H9 (cell line): ENCODE data around the gene STAB2. TPM values are rescaled to one million over a fixed set of nuclear protein-coding genes. Genes with fewer than 3 reads are reported as not detected.

Experiments
- DNase-seq: peaks from one replicate; pipeline ENCODE4 v3.0.0-alpha.2; 2017
- H2AFZ ChIP-seq: one replicate; pipeline ENCODE4 v1.6.1; 2013; ENCODE audit warnings: mild to moderate bottlenecking, low read length, control low read depth, moderate library complexity
- H2AK5ac ChIP-seq: 2 replicates; pipeline ENCODE4 v1.6.1; 2013; ENCODE audit warnings: low read length, control low read depth, mixed read lengths; ENCODE audit not compliant: insufficient read length
- H2BK120ac ChIP-seq: one replicate; pipeline ENCODE4 v1.6.1; 2013; ENCODE audit warnings: low read depth, mild to moderate bottlenecking, low read length, control low read depth, inconsistent platforms; ENCODE audit not compliant: poor library complexity, severe bottlenecking
- H2BK12ac ChIP-seq: 2 replicates; pipeline ENCODE4 v1.6.1; 2013; ENCODE audit warnings: low read length, control low read depth, mixed read lengths, low read depth; ENCODE audit not compliant: insufficient read length
- H2BK15ac ChIP-seq: 2 replicates; pipeline ENCODE4 v1.6.1; 2013; ENCODE audit warnings: low read depth, low read length, control low read depth
- H2BK20ac ChIP-seq: one replicate; pipeline ENCODE4 v1.6.1; 2013; ENCODE audit warnings: low read depth, mild to moderate bottlenecking, low read length, control low read depth, inconsistent platforms; ENCODE audit not compliant: poor library complexity, severe bottlenecking
- H2BK5ac ChIP-seq: 2 replicates; pipeline ENCODE4 v1.6.1; 2013; ENCODE audit warnings: low read length, control low read depth, mixed read lengths; ENCODE audit not compliant: insufficient read length
- H3K14ac ChIP-seq: 2 replicates; pipeline ENCODE4 v1.6.1; 2013; ENCODE audit warnings: low read length, control low read depth; ENCODE audit not compliant: insufficient read depth
- H3K18ac ChIP-seq: 2 replicates; pipeline ENCODE4 v1.6.1; 2013; ENCODE audit warnings: low read depth, mild to moderate bottlenecking, mixed read lengths, low read length, control low read depth; ENCODE audit not compliant: insufficient read length
- H3K23ac ChIP-seq: 2 replicates; pipeline ENCODE4 v1.6.1; 2013; ENCODE audit warnings: low read length, control low read depth, mixed read lengths, low read depth; ENCODE audit not compliant: insufficient read length
- H3K23me2 ChIP-seq: 2 replicates; pipeline ENCODE4 v1.6.1; 2013; ENCODE audit warnings: low read depth, mild to moderate bottlenecking, mixed read lengths, low read length, control low read depth; ENCODE audit not compliant: insufficient read length, poor library complexity, severe bottlenecking
- H3K27ac ChIP-seq: 2 replicates; pipeline ENCODE4 v1.5.1; 2013; ENCODE audit warnings: low read length, control low read depth, mixed read lengths, low read depth; ENCODE audit not compliant: insufficient read length
- H3K27me3 ChIP-seq: 2 replicates; pipeline ENCODE4 v1.6.1; 2013; ENCODE audit warnings: low read length, control low read depth, inconsistent platforms; ENCODE audit not compliant: insufficient read depth
- H3K4ac ChIP-seq: 2 replicates; pipeline ENCODE4 v1.6.1; 2013; ENCODE audit warnings: low read depth, mild to moderate bottlenecking, control low read depth, inconsistent platforms, low read length, moderate library complexity
- H3K4me1 ChIP-seq: 2 replicates; pipeline ENCODE4 v1.6.1; 2013; ENCODE audit warnings: low read length, control low read depth, inconsistent platforms; ENCODE audit not compliant: insufficient read depth
- H3K4me2 ChIP-seq: 2 replicates; pipeline ENCODE4 v1.6.1; 2013; ENCODE audit warnings: low read length, control low read depth, mixed read lengths; ENCODE audit not compliant: insufficient read length, insufficient read depth
- H3K56ac ChIP-seq: 2 replicates; pipeline ENCODE4 v1.6.1; 2013; ENCODE audit warnings: low read depth, mild to moderate bottlenecking, mixed read lengths, low read length, control low read depth; ENCODE audit not compliant: insufficient read length
- H3K79me1 ChIP-seq: 2 replicates; pipeline ENCODE4 v1.6.1; 2013; ENCODE audit warnings: low read depth, mild to moderate bottlenecking, moderate library complexity, low read length, control low read depth, inconsistent platforms; ENCODE audit not compliant: insufficient read depth, poor library complexity, severe bottlenecking
- H3K79me2 ChIP-seq: 2 replicates; pipeline ENCODE4 v1.6.1; 2013; ENCODE audit warnings: low read length, control low read depth, inconsistent platforms; ENCODE audit not compliant: insufficient read depth
- H3K9ac ChIP-seq: 2 replicates; pipeline ENCODE4 v1.6.1; 2013; ENCODE audit warnings: low read length, control low read depth, mixed read lengths; ENCODE audit not compliant: insufficient read length; ENCODE audit errors: extremely low read depth
- H3K9me3 ChIP-seq: one replicate; pipeline ENCODE4 v1.6.1; 2013; ENCODE audit warnings: low read depth, low read length, inconsistent platforms; ENCODE audit not compliant: control insufficient read depth
- H3T11ph ChIP-seq: one replicate; pipeline ENCODE4 v1.6.1; 2013; ENCODE audit warnings: mild to moderate bottlenecking, low read length, control low read depth, inconsistent platforms
- H4K20me1 ChIP-seq: one replicate; pipeline ENCODE4 v1.6.1; 2013; ENCODE audit not compliant: control insufficient read depth, insufficient read length, insufficient read depth
- H4K5ac ChIP-seq: 2 replicates; pipeline ENCODE4 v1.6.1; 2013; ENCODE audit warnings: low read depth, mild to moderate bottlenecking, mixed read lengths, low read length, control low read depth; ENCODE audit not compliant: insufficient read length
- H4K8ac ChIP-seq: replicated peaks from 2 replicates; pipeline ENCODE4 v1.6.1; 2013; ENCODE audit warnings: low read length, control low read depth, mixed read lengths, low read depth; ENCODE audit not compliant: insufficient read length
- H4K91ac ChIP-seq: 2 replicates; pipeline ENCODE4 v1.6.1; 2013; ENCODE audit warnings: low read depth, mild to moderate bottlenecking, moderate library complexity, mixed read lengths, low read length, control low read depth; ENCODE audit not compliant: insufficient read length
- H3K27ac Mint-ChIP-seq, 3 experiments: 2 replicates in 2 of 3; 3 replicates in 1 of 3; pipeline ENCODE4 v1.8.0; 2020 to 2021; ENCODE audit warnings: mixed read lengths in 3 of 3, mild to moderate bottlenecking in 1 of 3, moderate library complexity in 1 of 3
- H3K27me3 Mint-ChIP-seq: 2 replicates; pipeline ENCODE4 v1.8.0; 2021; ENCODE audit warnings: low read depth, mild to moderate bottlenecking, moderate library complexity, mixed read lengths
- H3K36me3 Mint-ChIP-seq, 3 experiments: 2 replicates in 2 of 3; 3 replicates in 1 of 3; pipeline ENCODE4 v1.8.0; 2020 to 2021; ENCODE audit warnings: low read depth in 3 of 3, mixed read lengths in 3 of 3; ENCODE audit not compliant: insufficient read depth in 1 of 3
- H3K4me1 Mint-ChIP-seq, 2 experiments: 2 replicates each; pipeline ENCODE4 v1.8.0; 2020; ENCODE audit warnings: mixed read lengths in 2 of 2
- H3K4me3 Mint-ChIP-seq, 2 experiments: 2 replicates in 1 of 2; 3 replicates in 1 of 2; pipeline ENCODE4 v1.8.0; 2020 to 2021; ENCODE audit warnings: mild to moderate bottlenecking in 2 of 2, mixed read lengths in 2 of 2, moderate library complexity in 1 of 2
- H3K9me3 Mint-ChIP-seq, 2 experiments: 2 replicates in 1 of 2; 3 replicates in 1 of 2; pipeline ENCODE4 v1.8.0; 2020; ENCODE audit warnings: mild to moderate bottlenecking in 2 of 2, mixed read lengths in 2 of 2, moderate library complexity in 1 of 2
- CTCF ChIP-seq: fragments of 200-600 bp; sonication (generic); conservative IDR thresholded peaks from 3 replicates; pipeline ENCODE4 v1.8.0; 2021; ENCODE audit warnings: antibody characterized with exemption, mild to moderate bottlenecking
- WGBS: extraction: QIAGEN DNeasy Blood & Tissue Kit; methylation state at CpG from one replicate; pipeline ENCODE4 v1.1.7; 2013; ENCODE audit warnings: missing lambda C conversion rate, low lambda C conversion rate, mixed read lengths; ENCODE audit not compliant: insufficient read length; ENCODE audit errors: extremely low coverage; 5-methylcytosine and 5-hydroxymethylcytosine counted together
- total RNA-seq: library from RNA; stranded (reverse); gene quantifications from 2 replicates; pipeline ENCODE4 v1.2.1, GENCODE V29; 2021

The STAB2 gene
- total RNA-seq, 1 experiment from 2014 or later, result 0.02 TPM

- Histone ChIP-seq H3T11ph (no peak overlapping the region), H3K27me3 (no peaks in the 10 kb centered on the region), H4K5ac (no peak overlapping the region), H3K9ac (no peak overlapping the region), H3K56ac (no peak overlapping the region), H3K23ac (no peak overlapping the region), H4K20me1 (no peaks in the 10 kb centered on the region), H3K79me1 (no peaks in the 10 kb centered on the region), H2AK5ac (no peak overlapping the region), H2BK20ac (no peak overlapping the region), H4K8ac (no peak overlapping the region), H3K79me2 (no peaks in the 10 kb centered on the region), H3K27ac (no peak overlapping the region), H3K4ac (no peak overlapping the region), H2AFZ (no peak overlapping the region), H2BK12ac (no peak overlapping the region), H2BK5ac (no peak overlapping the region), H3K18ac (no peak overlapping the region), H2BK120ac (no peak overlapping the region), H3K4me2 (no peak overlapping the region), H3K9me3 (no peaks in the 10 kb centered on the region), H3K14ac (no peak overlapping the region), H2BK15ac (no peak overlapping the region), H3K4me1 (no peaks in the 10 kb centered on the region), H3K23me2 (no peaks in the 10 kb centered on the region), H4K91ac (no peak overlapping the region)
- H3K4me1 Mint-ChIP-seq, result no peaks in the 10 kb centered on the region
- TF ChIP-seq CTCF, result no peak
- no CpG with 5 or more reads among the region's 1 CpG for WGBS
- H3K9me3 Mint-ChIP-seq, result peaks cover 7 to 10% of the 10 kb centered on the region in 2 experiments
- peaks cover 0 to 3% (median 0%) of the 10 kb centered on the region in 3 experiments; a peak in 3 of 7 replicates for H3K36me3 Mint-ChIP-seq
- H3K27ac Mint-ChIP-seq, result no peak overlapping the region
- no peak overlapping the region for H3K4me3 Mint-ChIP-seq
- peaks cover 5% of the 10 kb centered on the region for H3K27me3 Mint-ChIP-seq
- DNase-seq, result no peak
These were observed 53.3 kb downstream of the STAB2 start for GRCh38 chr12:103640410-103640809.
